ENCODE data around the gene NR2F1-AS1.

NR2F1-AS1 gene

DNA sequence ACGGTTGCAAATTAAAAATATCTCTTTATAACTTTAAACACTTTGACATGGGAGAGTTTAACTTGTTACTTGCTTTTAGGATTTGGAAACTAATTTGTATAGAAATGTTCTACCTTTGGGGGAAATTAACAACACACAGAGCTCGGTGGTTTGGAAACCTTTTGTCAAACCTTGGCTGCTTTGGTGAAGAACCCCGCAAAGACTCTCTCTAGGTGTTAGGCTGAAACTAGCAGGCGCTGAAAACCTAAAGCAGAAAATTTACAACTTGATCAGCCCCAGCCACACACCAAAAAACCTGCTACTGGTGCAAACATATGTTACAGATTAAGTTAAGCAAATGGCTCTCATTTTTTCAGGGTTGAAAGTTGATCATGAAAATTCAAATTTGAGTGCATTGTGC is 27.8 kb upstream of the NR2F1-AS1 start:
- no peak overlapping the region for H3K27ac Mint-ChIP-seq
- no peak for DNase-seq (ENCODE audit: low spot score)
- H3K9me3 Mint-ChIP-seq: no peaks in the 10 kb centered on the region
- H3K27me3 Mint-ChIP-seq (ENCODE audit: low read depth): peaks cover 88% of the 10 kb centered on the region
- no peaks in the 10 kb centered on the region for H3K36me3 Mint-ChIP-seq (ENCODE audit: low read depth)
- peaks cover 2% of the 10 kb centered on the region for H3K4me1 Mint-ChIP-seq (ENCODE audit: low read depth)
- no peak overlapping the region for H3K4me3 Mint-ChIP-seq

DNA sequence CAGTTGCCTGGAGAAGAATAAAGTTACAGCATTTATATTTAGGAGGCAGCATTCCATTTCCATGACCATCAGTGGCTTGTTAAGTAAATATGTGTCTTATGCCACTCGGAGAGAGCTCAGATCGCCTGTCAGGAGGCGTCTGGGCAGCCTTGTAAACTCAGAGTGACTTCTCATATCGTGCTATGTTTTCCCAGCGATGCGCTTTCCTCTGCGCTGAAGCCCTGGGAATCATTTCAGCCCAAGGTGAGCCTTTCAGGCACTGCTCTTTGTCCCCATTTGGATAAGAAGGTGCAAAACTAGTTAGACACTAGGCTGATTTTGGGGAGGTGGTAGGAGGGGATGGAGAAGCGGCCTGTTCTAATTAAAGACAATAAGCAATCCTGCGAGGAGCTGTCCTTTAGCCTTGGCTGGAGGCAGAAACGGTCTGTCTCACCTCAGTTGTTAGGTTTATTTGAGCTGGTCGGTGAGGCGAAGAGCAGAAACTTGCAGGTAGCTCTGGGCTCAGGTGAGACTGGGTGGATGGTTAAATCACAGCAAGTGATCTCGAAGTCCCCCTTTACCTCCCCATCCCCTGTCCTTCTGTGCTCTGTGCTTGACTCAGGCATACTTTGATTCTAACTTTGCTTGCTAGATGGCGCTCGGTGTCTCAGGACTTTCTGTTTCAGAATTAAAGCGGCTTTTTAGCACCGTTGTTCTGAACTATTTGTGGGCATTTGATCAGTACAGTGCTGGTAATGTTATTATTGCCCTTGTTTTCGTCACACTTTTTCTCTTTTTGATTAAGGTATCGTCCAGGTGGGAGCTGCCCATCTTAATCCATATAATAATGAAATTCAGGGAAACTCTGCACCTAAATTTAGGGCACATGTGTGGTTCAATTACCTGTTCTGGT is 26.6 kb upstream of the NR2F1-AS1 start:
- no peak overlapping the region for H3K4me3 Mint-ChIP-seq
- H3K9me3 Mint-ChIP-seq: no peaks in the 10 kb centered on the region
- H3K27ac Mint-ChIP-seq: no peak overlapping the region
- no peak for DNase-seq (ENCODE audit: low spot score)
- H3K4me1 Mint-ChIP-seq (ENCODE audit: low read depth): peaks cover 2% of the 10 kb centered on the region
- no peaks in the 10 kb centered on the region for H3K36me3 Mint-ChIP-seq (ENCODE audit: low read depth)
- peaks cover 78% of the 10 kb centered on the region for H3K27me3 Mint-ChIP-seq (ENCODE audit: low read depth)

GRCh38 chr5:93606382-93606752 is 25.3 kb upstream of the NR2F1-AS1 start:
- H3K9me3 Mint-ChIP-seq: no peaks in the 10 kb centered on the region
- H3K4me3 Mint-ChIP-seq: no peak overlapping the region
- H3K36me3 Mint-ChIP-seq (ENCODE audit: low read depth): no peaks in the 10 kb centered on the region
- no peaks in the 10 kb centered on the region for H3K4me1 Mint-ChIP-seq (ENCODE audit: low read depth)
- no peak overlapping the region for H3K27ac Mint-ChIP-seq
- DNase-seq (ENCODE audit: low spot score): no peak
- H3K27me3 Mint-ChIP-seq (ENCODE audit: low read depth): peaks cover 66% of the 10 kb centered on the region

GRCh38 chr5:93604644-93605515 is 23.9 kb upstream of the NR2F1-AS1 start:
- Mint-ChIP-seq H3K4me3 (no peak overlapping the region), H3K27me3 (ENCODE audit: low read depth) (peaks cover 51% of the 10 kb centered on the region), H3K4me1 (ENCODE audit: low read depth) (no peaks in the 10 kb centered on the region), H3K9me3 (no peaks in the 10 kb centered on the region), H3K36me3 (ENCODE audit: low read depth) (no peaks in the 10 kb centered on the region), H3K27ac (no peak overlapping the region)
- no peak for DNase-seq (ENCODE audit: low spot score)

GRCh38 chr5:93603793-93604643 is 23.0 kb upstream of the NR2F1-AS1 start:
- Mint-ChIP-seq H3K9me3 (no peaks in the 10 kb centered on the region), H3K4me3 (no peak overlapping the region), H3K36me3 (ENCODE audit: low read depth) (no peaks in the 10 kb centered on the region), H3K4me1 (ENCODE audit: low read depth) (no peaks in the 10 kb centered on the region), H3K27me3 (ENCODE audit: low read depth) (peaks cover 42% of the 10 kb centered on the region), H3K27ac (no peak overlapping the region)
- no peak for DNase-seq (ENCODE audit: low spot score)

GRCh38 chr5:93603078-93603792 is 22.2 kb upstream of the NR2F1-AS1 start:
- H3K4me3 Mint-ChIP-seq: no peak overlapping the region
- no peaks in the 10 kb centered on the region for H3K9me3 Mint-ChIP-seq
- no peak overlapping the region for H3K27ac Mint-ChIP-seq
- peaks cover 36% of the 10 kb centered on the region for H3K27me3 Mint-ChIP-seq (ENCODE audit: low read depth)
- H3K4me1 Mint-ChIP-seq (ENCODE audit: low read depth): no peaks in the 10 kb centered on the region
- H3K36me3 Mint-ChIP-seq (ENCODE audit: low read depth): no peaks in the 10 kb centered on the region
- DNase-seq (ENCODE audit: low spot score): no peak

- no peak overlapping the region for H3K4me3 Mint-ChIP-seq
- H3K27ac Mint-ChIP-seq: no peak overlapping the region
- no peaks in the 10 kb centered on the region for H3K9me3 Mint-ChIP-seq
- peaks cover 36% of the 10 kb centered on the region for H3K27me3 Mint-ChIP-seq (ENCODE audit: low read depth)
- no peaks in the 10 kb centered on the region for H3K4me1 Mint-ChIP-seq (ENCODE audit: low read depth)
- no peak for DNase-seq (ENCODE audit: low spot score)
- H3K36me3 Mint-ChIP-seq (ENCODE audit: low read depth): no peaks in the 10 kb centered on the region
These were observed 21.4 kb upstream of the NR2F1-AS1 start for GRCh38 chr5:93602241-93603077.

GRCh38 chr5:93601802-93602155 is 20.8 kb upstream of the NR2F1-AS1 start:
- no peaks in the 10 kb centered on the region for H3K9me3 Mint-ChIP-seq
- no peaks in the 10 kb centered on the region for H3K4me1 Mint-ChIP-seq (ENCODE audit: low read depth)
- H3K27me3 Mint-ChIP-seq (ENCODE audit: low read depth): peaks cover 37% of the 10 kb centered on the region
- no peak overlapping the region for H3K27ac Mint-ChIP-seq
- H3K36me3 Mint-ChIP-seq (ENCODE audit: low read depth): no peaks in the 10 kb centered on the region
- DNase-seq (ENCODE audit: low spot score): no peak
- no peak overlapping the region for H3K4me3 Mint-ChIP-seq

GRCh38 chr5:93601071-93601801 is 20.2 kb upstream of the NR2F1-AS1 start:
- no peak for DNase-seq (ENCODE audit: low spot score)
- no peak overlapping the region for H3K27ac Mint-ChIP-seq
- H3K4me3 Mint-ChIP-seq: no peak overlapping the region
- no peaks in the 10 kb centered on the region for H3K4me1 Mint-ChIP-seq (ENCODE audit: low read depth)
- peaks cover 37% of the 10 kb centered on the region for H3K27me3 Mint-ChIP-seq (ENCODE audit: low read depth)
- no peaks in the 10 kb centered on the region for H3K36me3 Mint-ChIP-seq (ENCODE audit: low read depth)
- no peaks in the 10 kb centered on the region for H3K9me3 Mint-ChIP-seq

GRCh38 chr5:93600409-93601070 is 19.5 kb upstream of the NR2F1-AS1 start:
- no peaks in the 10 kb centered on the region for H3K36me3 Mint-ChIP-seq (ENCODE audit: low read depth)
- H3K4me1 Mint-ChIP-seq (ENCODE audit: low read depth): no peaks in the 10 kb centered on the region
- no peak overlapping the region for H3K27ac Mint-ChIP-seq
- H3K4me3 Mint-ChIP-seq: no peak overlapping the region
- peaks cover 4% of the 10 kb centered on the region for H3K9me3 Mint-ChIP-seq
- H3K27me3 Mint-ChIP-seq (ENCODE audit: low read depth): peaks cover 37% of the 10 kb centered on the region
- no peak for DNase-seq (ENCODE audit: low spot score)

- Mint-ChIP-seq H3K4me1 (ENCODE audit: low read depth) (no peaks in the 10 kb centered on the region), H3K4me3 (no peak overlapping the region), H3K27me3 (ENCODE audit: low read depth) (peaks cover 37% of the 10 kb centered on the region), H3K9me3 (peaks cover 4% of the 10 kb centered on the region), H3K27ac (no peak overlapping the region), H3K36me3 (ENCODE audit: low read depth) (no peaks in the 10 kb centered on the region)
- no peak for DNase-seq (ENCODE audit: low spot score)
These were observed 18.5 kb upstream of the NR2F1-AS1 start for GRCh38 chr5:93599399-93600120.

Measured in T-helper 2 cell treated with Interferon-gamma antibody and Interleukin-4, amounts not matched to agents 5 μg/mL and 100 μg/mL, for 36 hours (primary cell).